HepG2 (cell line): ENCODE results near the gene CTNNAL1. TPM values are rescaled to one million over a fixed set of nuclear protein-coding genes. Genes with fewer than 3 reads are reported as not detected.
"Not testable (repeated sequence)": the region's sequence is repeated elsewhere in the genome, so short reads cannot be mapped to it uniquely, and the experiment has no call there.

Experiments
- ATAC-seq: fragments of 200-7000 bp; cut with Tn5 transposase; 3 replicates; pipeline ENCODE4 v1.9.1; 2020; ENCODE audit warnings: mild to moderate bottlenecking, moderate library complexity
- BruUV-seq: library from RNA; stranded (reverse); fragments of 400-500 nt; replicated peaks from 2 replicates; lab custom pipeline; 2021; lab: Mats Ljungman, UMichigan
- CTCF ChIA-PET: fragments of 300-600 bp; formaldehyde crosslinking; extraction: SDS; loops from one replicate; lab custom pipeline; 2021; ENCODE audit warnings: low total read pairs, inconsistent platforms, low intra/inter-chr PET ratio; lab: Yijun Ruan, JAX
- POLR2A ChIA-PET: fragments of 350-600 bp; sonication (Branson Sonifier 250); formaldehyde crosslinking; loops from one replicate; lab custom pipeline; 2020; ENCODE audit warnings: antibody characterized with exemption, inconsistent platforms; lab: Yijun Ruan, JAX
- DNase-seq: peaks from one replicate; pipeline ENCODE4 v3.0.0-alpha.2; 2015; ENCODE audit warnings: low spot score
- FAIRE-seq: peaks from 3 replicates; lab custom pipeline; 2011; peaks lifted over from hg19 to GRCh38; lab: Jason Lieb, UNC
- H2AFZ ChIP-seq: one replicate; pipeline ENCODE4 v1.6.1; 2011; ENCODE audit warnings: low read length, inconsistent platforms
- H3K27ac ChIP-seq: fragments of 300-600 bp; 3 replicates; pipeline ENCODE4 v1.8.0; 2011; ENCODE audit warnings: mixed run types, mild to moderate bottlenecking, mixed read lengths, low read length, inconsistent platforms; ENCODE audit not compliant: insufficient read depth; ENCODE audit errors: extremely low read length
- H3K27me3 ChIP-seq, 2 experiments: fragments of 200-600 bp in 1 of 2; 2 replicates in 1 of 2; 3 replicates in 1 of 2; pipeline versions ENCODE4 v1.6.0 to v1.8.0; 2011; ENCODE audit warnings: low read length in 2 of 2, mild to moderate bottlenecking in 2 of 2, moderate library complexity in 2 of 2, inconsistent platforms in 1 of 2; ENCODE audit not compliant: insufficient read depth in 2 of 2, control insufficient read depth in 1 of 2
- H3K36me3 ChIP-seq, 2 experiments: fragments of 200-600 bp in 1 of 2; replicated peaks in 1 of 2; 2 replicates in 1 of 2; 3 replicates in 1 of 2; pipeline versions ENCODE4 v1.5.1 to v1.8.0; 2011; ENCODE audit warnings: low read length in 2 of 2, inconsistent platforms in 1 of 2; ENCODE audit not compliant: insufficient read depth in 2 of 2, control insufficient read depth in 1 of 2
- H3K4me1 ChIP-seq: 2 replicates; pipeline ENCODE4 v1.5.1; 2012; ENCODE audit warnings: low read length, inconsistent platforms; ENCODE audit not compliant: insufficient read depth
- H3K4me2 ChIP-seq: 2 replicates; pipeline ENCODE4 v1.6.0; 2011; ENCODE audit warnings: low read depth, low read length, inconsistent platforms
- H3K4me3 ChIP-seq, 3 experiments: fragments of 200-600 bp in 1 of 3; sonication (generic), shearing (Covaris generic) in 1 of 3; replicated peaks in 1 of 3; 2 replicates each; pipeline ENCODE4 v1.5.1; 2011 to 2016; ENCODE audit warnings: low read length in 3 of 3, inconsistent platforms in 2 of 3, low read depth in 2 of 3, mild to moderate bottlenecking in 2 of 3, control low read depth in 1 of 3, mixed read lengths in 1 of 3; ENCODE audit not compliant: insufficient read depth in 1 of 3
- H3K79me2 ChIP-seq: one replicate; pipeline ENCODE4 v1.6.1; 2011; ENCODE audit warnings: low read length, inconsistent platforms; ENCODE audit not compliant: insufficient read depth
- H3K9ac ChIP-seq: 2 replicates; pipeline ENCODE4 v1.6.0; 2011; ENCODE audit warnings: mild to moderate bottlenecking, low read depth, low read length, inconsistent platforms; ENCODE audit not compliant: insufficient read depth
- H3K9me3 ChIP-seq: 2 replicates; pipeline ENCODE4 v1.5.1; 2012; ENCODE audit warnings: mild to moderate bottlenecking, low read length
- H4K20me1 ChIP-seq: 2 replicates; pipeline ENCODE4 v1.6.0; 2011; ENCODE audit warnings: inconsistent platforms, mild to moderate bottlenecking, low read length, moderate library complexity; ENCODE audit not compliant: insufficient read depth
- ATRX ChIP-seq: sonication (generic); formaldehyde crosslinking; IDR thresholded peaks from 2 replicates; pipeline ENCODE4 v1.4.0; 2020; ENCODE audit warnings: missing genetic modification reagents, borderline replicate concordance
- CEBPB ChIP-seq: IDR thresholded peaks from 2 replicates; pipeline ENCODE4 v1.6.1; 2011; ENCODE audit warnings: low read depth, low read length, improper control_type of control experiment, borderline replicate concordance
- CEBPG ChIP-seq: IDR thresholded peaks from 2 replicates; pipeline ENCODE4 v1.6.1; 2016
- CREB1 ChIP-seq, 2 experiments: fragments of 450-650 bp in 1 of 2; IDR thresholded peaks; 2 replicates each; pipeline ENCODE4 v1.6.1; 2016 to 2017; ENCODE audit warnings: control low read depth in 1 of 2, mild to moderate bottlenecking in 1 of 2, missing compliant biosample characterization in 1 of 2, missing genetic modification characterization in 1 of 2
- DPF2 ChIP-seq: sonication (generic); formaldehyde crosslinking; IDR thresholded peaks from 2 replicates; pipeline ENCODE4 v1.4.0; 2020; ENCODE audit warnings: mild to moderate bottlenecking, low read depth, missing genetic modification reagents, borderline replicate concordance
- ELF3 ChIP-seq: IDR thresholded peaks from 2 replicates; pipeline ENCODE4 v1.6.1; 2016; ENCODE audit warnings: missing genetic modification reagents, missing compliant biosample characterization
- FOXK2 ChIP-seq: fragments of 450-650 bp; IDR thresholded peaks from 2 replicates; pipeline ENCODE4 v1.6.1; 2016
- GATAD2A ChIP-seq: IDR thresholded peaks from 2 replicates; pipeline ENCODE4 v1.6.1; 2016
- HDAC2 ChIP-seq: sonication (generic); formaldehyde crosslinking; IDR thresholded peaks from 2 replicates; pipeline ENCODE4 v1.4.0; 2020; ENCODE audit warnings: missing genetic modification reagents
- RBM22 ChIP-seq: fragments of 200-400 bp; formaldehyde crosslinking; optimal IDR thresholded peaks from 2 replicates; pipeline ENCODE3; 2017; ENCODE audit warnings: mild to moderate bottlenecking, low read length, moderate library complexity
- SAP130 ChIP-seq: IDR thresholded peaks from 2 replicates; pipeline ENCODE4 v1.6.1; 2016; ENCODE audit warnings: low read depth
- SOX13 ChIP-seq, 3 experiments: fragments of 450-650 bp in 1 of 3; sonication (generic) in 1 of 3; formaldehyde crosslinking in 1 of 3; IDR thresholded peaks in 2 of 3; conservative IDR thresholded peaks in 1 of 3; 2 replicates each; pipeline versions ENCODE4 v1.5.0 to v1.6.1; 2016 to 2020; ENCODE audit warnings: antibody characterized with exemption in 1 of 3, mild to moderate bottlenecking in 1 of 3, missing compliant biosample characterization in 1 of 3, missing genetic modification reagents in 1 of 3, moderate library complexity in 1 of 3
- SOX5 ChIP-seq: IDR thresholded peaks from 2 replicates; pipeline ENCODE4 v1.6.1; 2016; ENCODE audit warnings: borderline replicate concordance
- ZNF776 ChIP-seq: sonication (generic); formaldehyde crosslinking; IDR thresholded peaks from 2 replicates; pipeline ENCODE4 v1.4.0; 2020; ENCODE audit warnings: mild to moderate bottlenecking, missing genetic modification reagents
- WGBS: methylation state at CpG from one replicate; pipeline ENCODE4 v1.1.6; 2017; ENCODE audit warnings: low lambda C conversion rate; 5-methylcytosine and 5-hydroxymethylcytosine counted together
- in situ Hi-C: cut with HindIII; loops from 2 replicates; pipeline ENCODE4 v1.10.0; 2017; ENCODE audit warnings: low pct_unique_long_range_greater_than_20kb; ENCODE audit not compliant: extremely low pct_ligation_motif_present
- intact Hi-C: fragments of 100-400 bp; cut with micrococcal nuclease; formaldehyde crosslinking; loops from one replicate; pipeline ENCODE4 v1.10.0; 2022; ENCODE audit not compliant: unreplicated experiment
- polyA plus RNA-seq, 8 experiments: library from polyadenylated mRNA; depleted of rRNA in 3 of 8; stranded (reverse) in 7 of 8; unstranded in 1 of 8; fragments of >200 nt; fragmentation: Illumina TruSeq in 4 of 8; extraction: Trizol in 4 of 8; gene quantifications; 2 replicates each; pipeline versions ENCODE4 v1.2.1 to v1.2.3, GENCODE V29; 2011 to 2016; ENCODE audit warnings: low read depth in 4 of 8, missing spikeins in 1 of 8, mixed read lengths in 1 of 8; ENCODE audit not compliant: insufficient read depth in 1 of 8
- total RNA-seq, 5 experiments: library from RNA; depleted of rRNA; stranded (reverse); fragments of >200 nt; fragmentation: Illumina TruSeq; extraction: Trizol; gene quantifications; 2 replicates each; pipeline ENCODE4 v1.2.3, GENCODE V29; 2016; ENCODE audit warnings: low read depth in 1 of 5
- TF ChIP-seq, protein P1 (sequence below): sonication (generic); formaldehyde crosslinking; IDR thresholded peaks from 2 replicates; pipeline ENCODE4 v1.4.0; 2020; ENCODE audit warnings: missing genetic modification reagents

CTNNAL1 gene
- total and polyA plus RNA-seq, 2 of the 13 experiments (the other 11 are each of a cell fraction or from before 2014, with no cell fraction given) = 32.0 to 162 TPM

- H2AFZ ChIP-seq, ATAC-seq, CTCF ChIA-PET, FAIRE-seq, H3K4me2 ChIP-seq, H4K20me1 ChIP-seq, H3K9me3 ChIP-seq, BruUV-seq, DNase-seq, intact Hi-C loops, H3K9ac ChIP-seq, in situ Hi-C loops, H3K4me3 ChIP-seq, H3K27ac ChIP-seq, H3K27me3 ChIP-seq, H3K79me2 ChIP-seq: not testable (repeated sequence)
- peaks cover 23% of the 10 kb centered on the region for H3K4me1 ChIP-seq
- 100% methylated on average over 1 of the region's 1 CpG for WGBS
- POLR2A ChIA-PET = interaction anchor here (2.8 kb wide), 1 partner anchor 35 kb away, joined by 12 read pairs; no protein-coding TSS in a partner anchor
- peaks cover 24 to 74% of the 10 kb centered on the region in 2 experiments for H3K36me3 ChIP-seq
These were observed 92.9 kb downstream of the CTNNAL1 start for GRCh38 chr9:108920401-108920800.

- peaks cover 23% of the 10 kb centered on the region for H3K4me1 ChIP-seq
- in situ Hi-C loops (no loop called here), intact Hi-C loops (loop anchor here (2.0 kb wide), 1 partner anchor 13 kb away; no protein-coding TSS in a partner anchor)
- ATAC-seq (peak; percentile 90), FAIRE-seq (peak; percentile 63), DNase-seq (peak; percentile 67)
- BruUV-seq = no TSS peak
- 61% methylated on average over 6 of the region's 6 CpGs for WGBS
- H2AFZ ChIP-seq = no peak overlapping the region
- H3K9ac ChIP-seq = no peak overlapping the region; the same call in 1 of the 2 replicates
- H3K36me3 ChIP-seq = peaks cover 25 to 74% of the 10 kb centered on the region in 2 experiments
- no peak overlapping the region for H3K4me3 ChIP-seq
- ChIA-PET POLR2A (interaction anchor here (2.8 kb wide), 1 partner anchor 34 kb away, joined by 12 read pairs; no protein-coding TSS in a partner anchor), CTCF (no interaction called here)
- H3K27ac ChIP-seq = peak overlapping the region; percentile 32
- no peaks in the 10 kb centered on the region for H4K20me1 ChIP-seq
- no peak overlapping the region for H3K4me2 ChIP-seq
- no peaks in the 10 kb centered on the region for H3K9me3 ChIP-seq
- H3K79me2 ChIP-seq = peaks cover 9% of the 10 kb centered on the region
- no peaks in the 10 kb centered on the region for H3K27me3 ChIP-seq
- peak; percentile 81; the same call in 1 of the 2 replicates for TF ChIP-seq CEBPB
- peak; percentile 93 for TF ChIP-seq ELF3
- TF ChIP-seq CREB1 (IDR thresholded peaks at IDR 0.05) = no peak
- TF ChIP-seq CREB1 (CRISPR knock-in tag; IDR thresholded peaks at IDR 0.05) = peak; percentile 40; the same call in 1 of the 2 replicates
- peak; percentile 74 for TF ChIP-seq GATAD2A (CRISPR knock-in tag)
- peak; percentile 75 for TF ChIP-seq CEBPG (CRISPR knock-in tag)
- TF ChIP-seq SOX5 (CRISPR knock-in tag) = peak; percentile 66; the same call in 1 of the 2 replicates
- TF ChIP-seq, protein P1, sequence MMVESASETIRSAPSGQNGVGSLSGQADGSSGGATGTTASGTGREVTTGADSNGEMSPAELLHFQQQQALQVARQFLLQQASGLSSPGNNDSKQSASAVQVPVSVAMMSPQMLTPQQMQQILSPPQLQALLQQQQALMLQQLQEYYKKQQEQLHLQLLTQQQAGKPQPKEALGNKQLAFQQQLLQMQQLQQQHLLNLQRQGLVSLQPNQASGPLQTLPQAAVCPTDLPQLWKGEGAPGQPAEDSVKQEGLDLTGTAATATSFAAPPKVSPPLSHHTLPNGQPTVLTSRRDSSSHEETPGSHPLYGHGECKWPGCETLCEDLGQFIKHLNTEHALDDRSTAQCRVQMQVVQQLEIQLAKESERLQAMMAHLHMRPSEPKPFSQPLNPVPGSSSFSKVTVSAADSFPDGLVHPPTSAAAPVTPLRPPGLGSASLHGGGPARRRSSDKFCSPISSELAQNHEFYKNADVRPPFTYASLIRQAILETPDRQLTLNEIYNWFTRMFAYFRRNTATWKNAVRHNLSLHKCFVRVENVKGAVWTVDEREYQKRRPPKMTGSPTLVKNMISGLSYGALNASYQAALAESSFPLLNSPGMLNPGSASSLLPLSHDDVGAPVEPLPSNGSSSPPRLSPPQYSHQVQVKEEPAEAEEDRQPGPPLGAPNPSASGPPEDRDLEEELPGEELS (CRISPR knock-in tag) = peak; percentile 75
- peak; percentile 30; the same call in 1 of the 2 replicates for TF ChIP-seq HDAC2 (CRISPR knock-in tag)
- peak; percentile 52 for TF ChIP-seq SAP130 (CRISPR knock-in tag)
- TF ChIP-seq RBM22 = peak; percentile 21
- no peak for TF ChIP-seq ATRX (CRISPR knock-in tag)
- no peak for TF ChIP-seq ZNF776 (CRISPR knock-in tag)
- TF ChIP-seq FOXK2 = peak; percentile 69
- 0 out of 2 replicates have a peak, but pooled peaks have one; percentile 21 for TF ChIP-seq DPF2
- TF ChIP-seq SOX13 (IDR thresholded peaks at IDR 0.05) = no peak
- TF ChIP-seq SOX13 (CRISPR knock-in tag; conservative IDR thresholded peaks at IDR 0.05 in 1 of 2, IDR thresholded peaks at IDR 0.05 in 1 of 2) = peak in 1 of 2 experiments; percentile 73; a peak in 2 of 4 replicates
These were observed 93.8 kb downstream of the CTNNAL1 start for GRCh38 chr9:108919517-108919916.
